ENCODE data around the gene MAPK8IP1.

MAPK8IP1 gene

DNA sequence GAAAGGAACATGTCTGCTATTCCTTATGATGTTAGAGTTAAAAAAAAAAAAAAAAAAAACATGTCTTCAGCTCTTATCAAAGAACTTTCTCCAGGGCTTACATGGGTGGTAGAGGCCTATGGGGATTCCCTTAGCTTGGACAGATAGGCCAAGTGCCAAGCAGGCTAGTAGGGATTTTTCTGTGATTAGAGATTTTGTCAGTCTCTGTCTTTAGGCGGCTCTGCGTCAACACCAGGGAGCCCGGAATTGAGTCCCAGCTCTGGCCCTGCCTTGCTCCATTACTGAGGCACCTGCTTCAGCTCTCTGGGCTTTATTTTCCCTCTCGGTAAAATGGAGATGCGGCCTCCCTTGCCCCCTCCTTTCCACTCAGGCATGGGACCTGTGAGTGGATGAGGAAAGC is 25.1 kb upstream of the MAPK8IP1 start:
- no peak for DNase-seq

DNA sequence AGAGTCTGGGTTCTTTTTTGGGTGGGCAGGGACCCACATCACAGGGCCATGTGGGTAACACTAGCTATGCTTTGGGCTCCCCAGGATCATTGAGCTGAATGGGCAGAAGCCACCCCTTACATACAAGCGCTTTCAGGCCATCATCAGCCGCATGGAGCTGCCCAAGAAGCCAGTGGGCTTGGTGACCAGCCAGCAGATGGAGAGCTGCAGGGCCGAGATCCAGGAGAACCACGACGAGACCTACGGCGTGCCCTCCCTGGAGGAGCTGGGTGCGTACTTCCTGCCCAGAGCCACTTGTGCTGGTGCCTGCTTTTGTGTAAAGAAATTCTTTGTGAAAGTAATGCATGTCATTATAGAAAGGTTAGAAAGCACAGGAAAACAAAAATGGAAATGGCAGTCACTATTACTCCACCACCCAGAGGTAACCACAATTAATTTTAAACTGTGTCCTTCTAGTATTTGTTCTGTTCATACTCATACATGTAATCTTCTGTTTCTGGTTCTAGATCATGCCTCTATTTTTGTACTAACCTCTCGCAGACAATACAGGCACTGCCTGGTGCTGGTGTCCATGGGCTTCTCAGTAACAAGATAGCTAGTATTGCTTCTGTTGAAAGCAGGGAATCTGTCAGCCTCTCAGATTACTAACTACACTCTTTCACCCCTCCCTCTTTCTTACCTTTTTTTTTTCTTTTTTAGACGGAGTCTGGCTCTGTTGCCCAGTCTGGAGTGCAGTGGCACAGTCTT is 24.5 kb upstream of the MAPK8IP1 start:
- no peak for DNase-seq

DNA sequence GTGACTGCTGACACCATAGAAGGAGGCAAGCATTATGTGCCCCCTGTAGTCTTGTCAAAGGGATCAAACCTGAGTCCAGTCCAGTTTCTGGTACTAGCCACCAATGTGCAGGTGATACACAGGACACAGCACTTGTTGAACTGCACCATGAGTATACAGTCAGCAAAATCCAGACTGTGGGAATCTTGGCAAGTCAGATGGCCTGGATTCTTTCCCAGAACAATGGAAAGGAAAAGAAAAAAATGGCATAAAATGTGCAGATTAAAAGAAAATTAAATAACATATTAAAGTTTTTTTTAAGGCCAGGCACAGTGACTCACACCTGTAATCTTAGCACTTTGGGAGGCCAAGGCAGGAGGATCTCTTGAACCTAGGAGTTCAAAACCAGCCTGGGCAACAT is 21.4 kb upstream of the MAPK8IP1 start:
- DNase-seq = no peak

DNA sequence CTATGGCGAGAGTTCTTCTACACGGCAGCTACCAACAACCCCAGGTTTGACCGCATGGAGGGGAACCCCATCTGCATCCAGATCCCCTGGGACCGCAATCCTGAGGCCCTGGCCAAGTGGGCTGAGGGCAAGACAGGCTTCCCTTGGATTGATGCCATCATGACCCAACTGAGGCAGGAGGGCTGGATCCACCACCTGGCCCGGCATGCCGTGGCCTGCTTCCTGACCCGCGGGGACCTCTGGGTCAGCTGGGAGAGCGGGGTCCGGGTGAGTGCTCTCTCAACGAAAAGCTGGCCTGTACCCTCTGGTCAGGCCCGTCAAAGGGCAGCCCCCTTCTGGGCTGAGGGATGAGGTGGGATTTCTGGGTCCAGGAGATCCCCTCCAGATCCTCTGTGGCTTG is 15.9 kb upstream of the MAPK8IP1 start:
- DNase-seq = no peak

DNA sequence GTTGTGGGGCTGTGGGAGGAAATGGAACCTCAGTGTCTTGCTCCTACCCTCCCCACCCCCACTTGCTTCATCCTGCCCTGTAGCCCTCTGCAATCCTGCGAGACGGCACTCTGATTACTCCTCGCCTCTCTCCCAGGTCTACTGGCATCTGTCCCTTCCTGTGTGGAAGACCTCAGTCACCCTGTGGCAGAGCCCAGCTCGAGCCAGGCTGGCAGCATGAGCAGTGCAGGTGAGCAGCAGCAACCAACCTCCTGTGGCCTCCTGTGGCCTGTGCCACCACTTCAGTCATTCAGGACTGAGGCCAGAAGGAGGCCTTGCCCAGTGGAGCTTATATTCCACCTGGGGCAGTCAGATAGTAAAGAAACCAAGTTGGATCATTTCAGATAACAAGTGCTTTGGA is 14.7 kb upstream of the MAPK8IP1 start:
- no peak for DNase-seq

DNA sequence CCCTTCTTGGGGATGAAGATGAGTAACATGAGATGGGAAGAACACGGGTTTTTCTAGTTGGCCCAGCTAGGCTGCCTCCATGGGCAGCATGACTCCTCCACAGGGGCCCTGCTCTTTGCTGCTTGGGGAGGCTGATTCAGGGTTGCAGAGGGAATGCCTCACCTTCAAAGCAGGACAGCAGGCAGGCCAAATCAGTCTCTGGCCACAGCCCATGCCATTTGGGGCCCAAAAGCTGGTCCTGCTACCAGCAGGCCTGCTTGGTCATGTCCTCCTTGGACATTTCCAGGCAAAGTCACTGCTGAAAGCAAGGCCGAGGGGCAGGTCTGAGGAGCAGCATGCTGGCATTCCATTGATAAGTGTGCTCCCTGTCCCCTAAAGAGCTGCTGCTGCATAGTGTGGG is 13.8 kb upstream of the MAPK8IP1 start:
- no peak for DNase-seq

DNA sequence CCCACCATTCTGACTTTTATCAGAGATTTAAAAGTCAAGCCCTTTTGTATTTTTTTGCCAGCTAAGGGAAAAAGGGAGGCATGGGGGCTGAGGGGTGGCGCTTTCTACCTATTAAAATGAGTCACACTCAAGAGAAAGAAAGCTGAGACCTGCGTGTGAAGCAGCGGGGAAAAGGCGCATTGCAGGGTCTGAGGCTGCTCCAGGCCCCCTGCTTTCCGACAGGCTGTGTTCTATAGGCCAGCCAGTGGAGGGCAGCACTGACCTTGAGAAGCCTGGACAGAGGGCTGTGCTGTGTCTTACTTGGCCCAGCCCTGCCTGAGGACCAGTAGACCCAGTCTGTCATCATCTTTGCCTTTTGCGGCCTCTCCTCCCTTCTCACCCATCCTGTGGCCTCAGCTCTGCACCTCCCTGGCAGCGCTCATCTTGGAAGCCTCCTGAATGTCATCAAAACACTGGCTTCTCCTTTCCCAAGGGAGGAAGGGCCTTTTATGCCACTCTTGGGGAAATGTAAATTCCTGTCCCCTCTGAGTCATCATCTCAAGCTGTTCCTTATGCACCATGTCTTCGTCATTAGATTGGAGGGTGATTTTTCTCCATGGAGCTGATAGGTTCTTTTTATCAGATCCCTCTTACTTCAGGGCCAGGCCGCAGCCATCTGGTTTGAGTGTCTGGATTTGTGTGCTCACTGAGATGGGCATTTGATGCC is 12.6 kb upstream of the MAPK8IP1 start:
- DNase-seq = peak; percentile 39

DNA sequence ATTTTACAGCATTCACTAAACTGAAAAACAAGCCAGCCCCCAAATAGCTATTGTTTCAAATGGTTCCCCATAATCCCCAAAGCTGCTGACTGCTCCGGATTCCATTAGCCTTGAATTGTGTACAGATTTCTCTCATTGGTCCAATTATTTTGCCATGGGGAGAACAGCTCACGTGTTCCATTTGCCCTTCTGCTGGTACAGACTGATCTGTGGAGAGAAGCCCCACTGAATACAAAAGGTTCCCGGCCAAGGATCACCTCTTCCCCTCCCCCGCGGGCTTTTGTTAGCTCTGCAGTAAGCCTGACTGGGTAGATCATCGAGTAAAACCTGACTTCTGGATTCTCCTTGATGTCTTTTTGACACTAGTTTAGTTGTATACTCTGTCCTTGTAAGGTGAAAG is 9.1 kb upstream of the MAPK8IP1 start:
- DNase-seq = no peak

DNA sequence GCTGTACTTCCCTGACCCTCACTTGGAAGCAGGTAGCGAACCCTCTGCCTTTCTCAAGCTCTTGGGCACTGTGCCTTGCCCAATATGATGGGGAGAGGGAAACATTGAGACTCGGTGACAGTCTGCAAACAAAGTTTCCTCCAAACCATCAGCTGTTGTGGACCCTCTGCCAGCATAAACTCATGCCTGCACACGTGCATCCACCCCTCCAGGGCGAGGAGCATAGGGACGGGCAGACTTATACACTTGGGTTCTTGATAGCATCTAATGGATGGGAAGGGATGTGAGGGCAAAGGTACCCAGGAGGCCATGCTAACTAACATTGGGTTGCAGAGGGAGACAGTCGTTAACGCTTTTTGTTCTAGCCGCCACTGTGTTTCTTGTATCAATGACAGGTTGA is 8.2 kb upstream of the MAPK8IP1 start:
- DNase-seq = no peak

DNA sequence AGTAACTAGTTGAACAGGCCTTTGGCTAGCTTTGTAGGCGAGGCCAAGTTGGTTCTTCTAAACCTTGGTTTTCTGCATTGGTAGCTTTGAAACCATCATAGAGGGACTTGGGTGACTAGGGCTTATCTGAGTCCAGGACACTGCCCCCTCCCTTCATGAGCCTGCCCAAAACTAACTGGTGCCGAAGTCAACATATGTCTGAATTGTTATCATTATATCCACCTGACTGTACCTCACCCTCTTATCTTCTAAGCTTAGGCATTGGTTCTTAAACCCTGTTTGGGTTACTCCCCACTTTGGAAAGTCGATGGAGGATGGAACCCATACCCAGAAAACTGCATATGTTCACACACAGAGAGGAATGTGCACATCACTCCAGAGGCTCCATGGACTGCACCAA is 7.6 kb upstream of the MAPK8IP1 start:
- no peak for DNase-seq

DNA sequence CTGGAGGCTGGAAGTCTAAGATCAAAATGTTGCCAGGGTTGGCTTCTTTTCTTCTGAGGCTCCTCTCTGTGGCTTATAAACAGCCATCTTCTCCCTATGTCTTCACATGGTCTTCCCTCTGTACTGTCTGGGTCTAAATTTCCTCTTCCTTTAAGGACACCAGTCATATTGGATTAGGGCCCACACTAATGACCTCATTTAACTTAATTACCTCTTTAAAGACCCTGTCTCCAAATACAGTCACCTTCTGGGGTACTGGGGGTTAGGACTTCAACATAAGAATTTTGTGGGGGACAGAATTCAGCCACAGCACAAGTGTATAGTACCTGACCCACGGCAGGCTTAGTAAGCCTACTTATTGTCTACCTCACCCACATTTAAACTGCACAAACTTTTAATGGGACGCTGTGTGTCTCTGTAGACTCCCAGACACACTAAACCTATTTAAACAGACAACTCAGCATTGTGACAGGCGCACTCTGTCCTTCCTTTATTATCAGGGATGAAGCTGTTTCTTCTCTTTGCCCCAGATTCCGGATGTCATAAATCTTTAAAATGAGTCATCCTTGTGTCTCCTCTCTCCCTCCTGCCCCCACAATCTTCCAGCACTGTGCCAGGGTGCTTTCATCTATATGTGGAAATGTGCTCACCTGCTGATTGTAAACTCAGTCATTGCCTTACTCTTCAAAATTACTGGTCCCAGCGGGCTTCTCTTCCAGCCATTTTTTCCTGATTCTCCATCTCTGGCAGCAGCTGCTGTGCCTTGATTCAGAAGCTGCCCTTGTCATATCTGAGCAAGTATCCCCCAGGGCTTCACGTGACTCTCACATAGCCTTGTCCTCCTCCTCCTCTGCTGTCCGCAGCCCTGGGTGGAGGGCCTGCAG is 5.4 kb upstream of the MAPK8IP1 start:
- no peak for DNase-seq

DNA sequence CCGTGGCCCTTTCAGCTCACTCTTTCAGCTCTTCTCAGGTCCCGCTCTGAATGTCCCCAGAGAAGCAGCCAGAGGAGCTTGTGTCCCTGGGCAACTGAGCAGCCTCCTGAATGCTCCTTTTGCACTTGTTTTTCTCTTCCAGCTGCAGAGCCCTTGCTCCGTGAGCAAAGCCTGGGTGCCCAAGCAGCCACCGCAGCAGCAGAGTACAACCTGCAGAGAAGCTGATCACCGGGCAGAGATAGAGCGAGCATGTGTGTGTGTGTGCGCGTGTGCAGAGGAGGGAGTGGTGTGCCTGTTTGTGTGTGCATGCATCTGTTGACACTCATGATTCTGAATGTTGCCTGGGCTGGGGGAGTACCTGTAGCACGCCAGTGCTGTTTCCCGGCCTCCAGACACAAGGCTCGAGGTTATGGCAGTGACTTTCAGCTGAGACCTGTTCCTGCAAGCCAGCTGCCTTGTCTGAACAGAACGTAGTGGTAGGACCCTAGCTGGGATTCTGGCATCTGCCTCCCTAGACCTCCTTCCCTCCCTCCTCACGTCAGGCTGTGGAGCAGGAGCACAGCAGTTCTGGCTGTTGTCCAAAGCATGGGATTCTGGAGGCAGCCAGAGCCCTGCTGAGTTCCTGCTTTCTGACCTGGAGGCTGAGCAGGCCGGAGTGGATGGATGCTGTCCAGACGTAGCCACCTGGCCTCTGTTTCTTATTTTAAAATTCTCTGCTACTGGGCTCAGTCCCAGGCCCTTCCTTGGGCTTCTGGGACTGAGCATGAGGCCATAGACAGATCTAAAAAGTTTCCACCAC is 4.5 kb upstream of the MAPK8IP1 start:
- DNase-seq = no peak

DNA sequence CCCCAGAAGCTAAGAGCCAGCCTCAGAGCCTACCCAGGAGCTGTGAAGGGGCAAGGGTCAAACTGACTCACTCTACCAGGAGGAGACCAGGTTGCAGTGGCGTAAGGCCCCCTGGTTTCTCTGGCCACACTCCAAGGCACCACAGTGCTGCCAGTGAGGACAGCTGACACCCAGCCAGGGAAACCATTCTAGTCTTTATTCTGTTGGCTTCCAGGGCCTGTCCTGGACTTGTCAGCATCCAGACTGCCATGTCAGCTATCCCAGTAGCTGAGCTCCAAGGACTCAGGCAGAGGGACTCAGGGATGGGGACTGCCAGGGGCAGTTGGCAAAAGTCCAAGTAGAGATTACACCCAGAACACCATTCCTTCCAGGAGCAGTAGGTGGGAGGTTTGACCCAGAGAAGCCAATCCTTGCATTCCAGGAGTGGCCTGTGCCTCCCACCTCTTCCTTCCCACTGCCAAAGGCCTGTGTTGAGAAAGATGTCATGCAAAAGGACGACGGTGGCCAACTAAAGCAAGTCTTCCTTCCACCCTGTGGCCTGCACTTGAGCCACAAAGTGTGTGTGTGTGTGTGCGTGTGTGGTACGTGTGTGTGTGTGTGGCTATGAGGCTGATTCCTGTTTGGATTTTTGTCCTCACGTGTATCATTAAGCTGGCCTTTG is 3.6 kb upstream of the MAPK8IP1 start:
- DNase-seq = no peak

DNA sequence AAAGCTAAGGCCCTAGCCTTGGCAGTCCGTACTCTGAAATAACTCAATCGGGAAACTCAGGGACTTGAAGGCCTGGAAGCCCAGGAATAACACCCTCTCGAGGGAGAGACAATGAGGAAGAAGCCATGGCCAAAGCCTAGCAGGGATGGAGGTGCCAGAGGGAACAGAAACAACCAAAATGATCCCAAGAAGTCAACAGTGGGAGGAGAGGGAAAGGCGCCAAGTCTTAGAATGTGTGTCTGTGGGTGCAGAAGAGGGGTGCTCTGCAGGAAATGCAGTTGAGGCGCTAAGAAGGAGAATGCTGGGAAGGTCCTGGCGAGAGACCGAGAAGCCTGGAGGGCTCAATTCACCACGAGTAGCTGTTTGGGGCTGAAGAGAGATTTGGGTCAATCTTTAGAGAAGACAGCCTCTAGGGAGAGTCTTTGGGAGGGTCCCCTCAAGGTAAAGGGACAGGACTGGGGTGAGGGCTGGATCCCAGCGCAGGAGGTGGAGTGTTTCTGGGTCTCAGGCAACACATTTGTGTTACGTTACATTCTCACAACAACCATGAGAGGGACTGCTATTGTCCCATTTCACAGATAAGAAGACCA is 760 bp upstream of the MAPK8IP1 start:
- DNase-seq = no peak

DNA sequence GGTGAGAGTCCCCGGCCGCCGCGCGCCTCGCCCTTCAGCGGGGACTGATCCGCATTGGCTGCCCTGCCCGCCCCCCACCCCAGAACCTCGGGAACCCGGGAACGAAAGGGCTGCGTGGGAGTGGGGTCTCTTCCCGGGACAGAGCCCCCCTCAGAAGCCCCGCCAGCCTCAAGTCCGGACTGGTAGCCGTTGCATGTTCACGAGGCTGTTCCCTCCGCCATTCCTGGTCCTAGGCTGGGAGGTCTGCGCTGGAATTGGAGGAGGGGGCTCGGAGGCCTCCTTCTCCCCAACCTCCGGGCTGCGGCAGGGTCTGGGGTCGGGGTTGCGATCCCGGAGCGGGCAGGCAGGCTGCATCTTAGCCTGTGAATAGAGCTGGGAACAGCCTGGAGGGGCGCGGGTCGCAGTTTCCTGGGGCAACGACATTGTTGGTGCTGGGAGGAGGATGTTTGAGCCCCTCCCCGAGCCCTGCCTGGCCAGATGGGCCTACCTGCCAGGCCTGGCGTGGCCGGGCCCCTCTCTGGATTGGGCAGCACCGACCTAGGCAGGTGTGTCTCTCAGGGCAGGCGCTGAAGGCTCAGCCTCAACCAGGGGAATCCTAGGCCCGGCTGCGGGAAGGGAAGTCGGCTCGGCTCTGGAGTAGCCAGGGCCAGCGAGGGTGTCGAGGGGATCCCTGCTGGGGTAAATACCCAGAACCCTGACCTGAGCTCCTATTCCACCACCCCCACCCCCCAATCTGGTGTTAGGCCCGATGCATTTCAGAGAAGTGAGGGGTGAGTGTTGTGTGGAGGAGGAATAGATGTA is 670 bp downstream of the MAPK8IP1 start:
- no peak for DNase-seq

DNA sequence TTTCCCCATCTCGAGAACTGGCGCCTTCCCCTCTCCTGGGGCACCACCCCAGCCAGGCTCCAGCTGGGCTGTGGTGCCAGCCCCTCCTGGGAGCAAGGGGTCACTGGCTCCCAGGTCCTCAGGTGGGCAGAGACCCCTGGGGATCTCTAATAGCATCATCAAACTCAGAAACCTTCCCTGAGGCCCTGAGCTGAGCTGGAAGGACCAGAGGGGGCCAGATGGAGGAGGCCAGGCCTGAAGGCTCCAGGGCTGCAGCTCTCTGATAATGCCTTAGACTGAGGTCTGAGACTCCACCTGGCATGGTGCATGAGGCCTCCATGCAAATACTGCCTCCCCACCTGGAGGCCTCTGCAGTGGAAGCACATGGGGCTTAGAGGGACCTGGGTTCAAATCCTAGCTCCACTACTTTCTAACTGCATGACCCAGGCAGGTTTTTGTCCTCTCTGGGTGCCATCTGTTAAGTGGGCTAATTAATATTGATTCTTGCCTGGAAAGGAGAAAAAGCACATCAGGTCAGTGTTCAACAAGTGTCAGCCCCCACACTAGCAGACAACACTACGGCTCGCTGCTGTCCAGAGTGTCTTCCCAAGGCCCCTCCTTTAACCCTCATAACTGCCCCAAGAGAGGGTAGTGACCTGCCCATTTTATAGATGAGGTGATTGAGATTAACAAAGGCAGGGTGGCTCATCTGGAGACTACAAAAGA is 1.5 kb downstream of the MAPK8IP1 start:
- no peak for DNase-seq

DNA sequence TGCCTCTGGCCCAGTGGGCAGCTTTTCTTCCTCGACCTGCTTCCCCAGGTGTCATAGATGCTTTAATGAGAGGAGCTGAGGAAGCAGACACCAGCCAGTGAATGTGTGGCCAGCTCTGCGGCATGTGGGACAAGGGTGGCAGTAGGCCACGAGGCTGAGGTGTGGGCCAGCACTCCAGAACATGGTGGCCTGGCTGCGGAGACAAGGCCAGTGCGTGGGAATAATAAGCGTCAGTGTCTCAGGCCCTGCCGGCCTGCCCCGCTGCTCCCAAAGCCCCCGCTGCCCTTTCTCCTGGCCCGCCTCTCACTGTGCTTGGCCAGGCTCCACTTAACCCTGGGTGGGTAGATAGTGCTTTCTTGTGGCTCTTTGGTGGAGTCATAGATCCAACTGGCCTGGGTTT is 2.1 kb downstream of the MAPK8IP1 start:
- DNase-seq = no peak

DNA sequence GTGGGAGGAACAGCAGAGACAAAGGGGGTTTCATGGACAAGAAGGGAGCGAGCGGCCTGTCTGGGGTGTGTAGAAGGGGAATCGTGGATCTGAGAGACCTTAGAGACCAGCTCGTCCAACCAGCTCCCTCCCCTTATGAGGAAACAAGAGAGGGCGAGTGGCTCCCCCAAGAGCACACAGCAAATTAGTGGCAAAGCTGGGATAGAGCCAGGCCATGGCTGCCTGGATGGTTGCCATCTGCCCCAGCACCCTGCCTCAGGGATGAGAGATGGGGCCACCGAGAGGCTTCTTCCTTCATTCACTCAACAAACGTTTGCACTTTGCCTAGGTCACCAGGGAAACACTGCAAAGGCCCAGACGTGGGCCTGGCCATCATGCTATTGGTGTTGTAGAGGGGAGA is 4.1 kb downstream of the MAPK8IP1 start:
- DNase-seq = no peak

DNA sequence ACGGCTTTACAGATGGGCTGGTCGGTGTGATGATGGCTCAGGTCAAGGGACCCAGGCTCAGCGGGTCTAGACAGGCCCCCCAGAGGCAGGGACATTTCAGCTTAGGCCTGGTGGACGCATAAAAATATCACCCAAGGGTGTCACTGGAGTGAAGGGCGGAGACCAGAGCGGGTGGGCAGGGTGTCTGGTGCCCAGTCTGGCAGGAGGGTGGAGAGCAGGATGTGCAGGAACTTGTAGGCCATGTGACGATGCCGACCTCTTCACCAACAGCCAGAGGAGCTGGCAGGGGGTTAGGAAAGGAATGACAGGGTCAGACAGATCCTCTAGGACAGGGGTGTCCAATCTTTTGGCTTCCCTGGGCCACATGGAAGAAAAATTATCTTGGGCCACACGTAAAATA is 4.5 kb downstream of the MAPK8IP1 start:
- DNase-seq = no peak

DNA sequence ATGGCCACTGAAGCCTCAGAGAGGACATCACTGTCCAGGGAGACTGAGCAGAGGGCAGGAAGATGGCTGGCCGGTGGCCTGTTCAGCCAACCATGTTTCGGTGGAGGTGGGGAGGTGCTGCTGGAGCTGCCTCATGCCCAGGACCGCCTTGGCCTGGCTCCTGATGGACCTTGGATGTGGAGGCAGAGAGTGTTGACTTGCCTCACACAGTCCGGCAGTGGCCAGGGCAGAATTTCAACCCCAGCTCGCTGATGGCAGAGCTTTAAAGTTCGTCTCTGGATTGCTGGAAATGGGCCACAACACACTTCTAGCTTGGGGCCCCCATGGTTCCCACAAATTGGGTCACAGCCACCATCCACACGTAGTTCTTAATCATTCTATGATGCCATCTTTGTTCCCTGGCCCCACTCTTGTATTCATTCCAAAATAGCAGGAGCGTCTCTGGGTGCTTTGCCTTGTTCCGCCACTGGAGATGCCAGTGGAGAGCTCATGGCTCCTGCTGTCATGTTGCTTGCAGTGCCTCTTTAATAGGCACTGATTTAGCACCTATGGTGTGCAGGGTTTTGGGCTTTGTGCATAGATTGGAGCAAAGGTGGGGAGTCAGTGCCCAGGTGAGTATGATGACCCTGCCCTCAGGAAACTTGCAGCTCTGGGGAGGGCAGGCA is 5.6 kb downstream of the MAPK8IP1 start:
- no peak for DNase-seq
